Measurements from ENCODE around the gene SEPTIN2.
A peak's percentile ranks its signal among the peaks of the same experiment; 100 is the strongest.

The SEPTIN2 gene

GRCh38 chr2:241270531-241270930, 45.2 kb upstream of the SEPTIN2 start:
- ATAC-seq: no peak
- TF ChIP-seq ZC3H10 (CRISPR knock-in tag; IDR thresholded peaks at IDR 0.05): no peak

DNA sequence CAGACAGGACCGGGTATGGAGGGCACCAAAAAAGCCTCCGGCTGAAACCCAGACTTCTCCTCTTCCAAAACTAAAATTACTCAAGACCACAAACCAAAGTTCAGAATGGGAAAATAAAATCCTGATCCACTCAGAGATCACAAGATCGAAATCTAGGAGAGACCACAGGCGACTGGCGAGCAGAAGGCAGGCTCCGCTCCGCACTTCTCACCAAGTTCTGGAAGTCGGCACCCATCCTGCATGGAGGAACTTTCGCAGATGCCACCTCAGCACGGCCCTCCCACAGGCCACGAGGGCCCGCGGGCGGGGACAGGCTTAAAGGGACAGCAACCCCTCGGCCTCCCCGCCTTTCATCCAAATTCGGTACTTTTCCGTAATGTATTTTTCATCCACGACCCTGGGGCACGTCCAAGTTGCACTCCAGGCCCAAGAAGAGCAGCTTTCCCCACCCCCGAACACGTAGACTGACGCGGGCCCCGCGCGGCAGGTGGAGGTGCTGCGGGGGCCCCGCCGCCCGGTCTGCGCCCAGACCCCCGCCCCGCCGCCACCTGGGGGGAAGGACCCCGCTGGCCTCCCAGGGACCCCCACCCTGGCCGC, 43.9 kb upstream of the SEPTIN2 start:
- peak; percentile 88 for ATAC-seq
- TF ChIP-seq SNAI2 (CRISPR knock-in tag; IDR thresholded peaks at IDR 0.05): no peak
- TF ChIP-seq ISL1 (CRISPR knock-in tag; IDR thresholded peaks at IDR 0.05): no peak
- TF ChIP-seq CREB5 (CRISPR knock-in tag; IDR thresholded peaks at IDR 0.05; ENCODE audit: low read depth): no peak
- no peak for TF ChIP-seq GLIS3 (CRISPR knock-in tag; IDR thresholded peaks at IDR 0.05)
- TF ChIP-seq ZFP30 (CRISPR knock-in tag; IDR thresholded peaks at IDR 0.05): no peak
- TF ChIP-seq ZC3H10 (CRISPR knock-in tag; IDR thresholded peaks at IDR 0.05): no peak
- TF ChIP-seq ZNF565 (CRISPR knock-in tag; conservative IDR thresholded peaks at IDR 0.05; ENCODE audit: low read depth): no peak

- ATAC-seq: peak; percentile 85
- TF ChIP-seq BACH2 (CRISPR knock-in tag; IDR thresholded peaks at IDR 0.05; ENCODE audit: borderline replicate concordance) (no peak), RARB (CRISPR knock-in tag; IDR thresholded peaks at IDR 0.05) (no peak), ZC3H10 (CRISPR knock-in tag; IDR thresholded peaks at IDR 0.05) (no peak), ZNF565 (CRISPR knock-in tag; conservative IDR thresholded peaks at IDR 0.05; ENCODE audit: low read depth) (no peak), ZFP3 (CRISPR knock-in tag; IDR thresholded peaks at IDR 0.05) (no peak), PPARA (CRISPR knock-in tag; IDR thresholded peaks at IDR 0.05; ENCODE audit: borderline replicate concordance) (no peak), TOX (CRISPR knock-in tag; IDR thresholded peaks at IDR 0.05; ENCODE audit: borderline replicate concordance) (no peak), CSDC2 (CRISPR knock-in tag; IDR thresholded peaks at IDR 0.05) (no peak), POU6F1 (CRISPR knock-in tag; IDR thresholded peaks at IDR 0.05; ENCODE audit: borderline replicate concordance, low read depth) (no peak), GLIS3 (CRISPR knock-in tag; IDR thresholded peaks at IDR 0.05) (no peak), ZNF70 (CRISPR knock-in tag; IDR thresholded peaks at IDR 0.05) (no peak), CREB5 (CRISPR knock-in tag; IDR thresholded peaks at IDR 0.05; ENCODE audit: low read depth) (no peak), SNAI2 (CRISPR knock-in tag; IDR thresholded peaks at IDR 0.05) (no peak), ZFP30 (CRISPR knock-in tag; IDR thresholded peaks at IDR 0.05) (no peak), ISL1 (CRISPR knock-in tag; IDR thresholded peaks at IDR 0.05) (no peak), OSR1 (CRISPR knock-in tag; IDR thresholded peaks at IDR 0.05) (no peak)
- TF ChIP-seq, protein P1, sequence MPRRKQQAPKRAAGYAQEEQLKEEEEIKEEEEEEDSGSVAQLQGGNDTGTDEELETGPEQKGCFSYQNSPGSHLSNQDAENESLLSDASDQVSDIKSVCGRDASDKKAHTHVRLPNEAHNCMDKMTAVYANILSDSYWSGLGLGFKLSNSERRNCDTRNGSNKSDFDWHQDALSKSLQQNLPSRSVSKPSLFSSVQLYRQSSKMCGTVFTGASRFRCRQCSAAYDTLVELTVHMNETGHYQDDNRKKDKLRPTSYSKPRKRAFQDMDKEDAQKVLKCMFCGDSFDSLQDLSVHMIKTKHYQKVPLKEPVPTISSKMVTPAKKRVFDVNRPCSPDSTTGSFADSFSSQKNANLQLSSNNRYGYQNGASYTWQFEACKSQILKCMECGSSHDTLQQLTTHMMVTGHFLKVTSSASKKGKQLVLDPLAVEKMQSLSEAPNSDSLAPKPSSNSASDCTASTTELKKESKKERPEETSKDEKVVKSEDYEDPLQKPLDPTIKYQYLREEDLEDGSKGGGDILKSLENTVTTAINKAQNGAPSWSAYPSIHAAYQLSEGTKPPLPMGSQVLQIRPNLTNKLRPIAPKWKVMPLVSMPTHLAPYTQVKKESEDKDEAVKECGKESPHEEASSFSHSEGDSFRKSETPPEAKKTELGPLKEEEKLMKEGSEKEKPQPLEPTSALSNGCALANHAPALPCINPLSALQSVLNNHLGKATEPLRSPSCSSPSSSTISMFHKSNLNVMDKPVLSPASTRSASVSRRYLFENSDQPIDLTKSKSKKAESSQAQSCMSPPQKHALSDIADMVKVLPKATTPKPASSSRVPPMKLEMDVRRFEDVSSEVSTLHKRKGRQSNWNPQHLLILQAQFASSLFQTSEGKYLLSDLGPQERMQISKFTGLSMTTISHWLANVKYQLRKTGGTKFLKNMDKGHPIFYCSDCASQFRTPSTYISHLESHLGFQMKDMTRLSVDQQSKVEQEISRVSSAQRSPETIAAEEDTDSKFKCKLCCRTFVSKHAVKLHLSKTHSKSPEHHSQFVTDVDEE (CRISPR knock-in tag; IDR thresholded peaks at IDR 0.05): no peak
Measured at GRCh38 chr2:241272303-241273209, 43.2 kb upstream of the SEPTIN2 start.

DNA sequence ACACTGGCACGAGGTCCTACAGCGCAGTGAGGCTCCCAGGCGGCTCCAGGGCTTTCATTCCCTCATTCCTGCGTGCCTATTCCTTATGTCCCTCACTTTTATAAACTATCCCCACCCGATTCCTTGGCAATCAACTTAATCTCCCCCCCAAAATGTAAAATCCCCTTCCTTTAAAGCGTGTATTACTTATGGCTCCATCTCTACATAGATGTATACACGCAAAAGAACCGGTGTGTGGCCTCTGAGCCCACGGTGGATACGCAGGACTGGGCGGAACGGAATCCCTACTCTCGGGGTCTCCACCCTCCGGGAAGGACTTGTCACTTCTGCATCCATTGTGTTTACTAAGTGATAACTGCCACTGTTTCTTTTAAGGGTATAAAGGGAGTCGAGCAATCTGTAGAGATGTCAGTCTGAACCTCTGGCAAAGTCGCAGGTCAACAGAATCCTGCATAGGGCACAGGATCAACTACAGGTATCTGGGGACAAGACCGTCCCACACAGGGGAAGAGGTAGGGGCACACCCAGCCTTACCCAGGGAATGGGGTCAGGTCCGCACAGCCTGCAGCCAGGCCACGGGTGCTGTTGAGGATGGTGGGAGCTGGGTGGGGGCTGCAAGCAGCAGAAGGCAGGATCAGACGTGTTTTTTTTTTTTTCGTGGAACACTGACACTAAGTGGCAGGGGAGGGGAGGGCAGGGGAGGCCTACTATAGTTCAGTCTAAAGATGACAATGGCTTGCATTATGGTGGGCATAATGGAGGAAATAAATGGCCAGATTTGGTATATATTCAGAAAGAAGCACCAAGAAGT, 42.3 kb upstream of the SEPTIN2 start:
- peak; percentile 28 for ATAC-seq
- TF ChIP-seq ISL1 (CRISPR knock-in tag; IDR thresholded peaks at IDR 0.05): no peak
- TF ChIP-seq ZNF8 (CRISPR knock-in tag; IDR thresholded peaks at IDR 0.05): no peak
- no peak for TF ChIP-seq BACH2 (CRISPR knock-in tag; IDR thresholded peaks at IDR 0.05; ENCODE audit: borderline replicate concordance)
- TF ChIP-seq ZNF565 (CRISPR knock-in tag; conservative IDR thresholded peaks at IDR 0.05; ENCODE audit: low read depth): no peak
- no peak for TF ChIP-seq ZFP30 (CRISPR knock-in tag; IDR thresholded peaks at IDR 0.05)
- no peak for TF ChIP-seq OSR1 (CRISPR knock-in tag; IDR thresholded peaks at IDR 0.05)
- TF ChIP-seq ZC3H10 (CRISPR knock-in tag; IDR thresholded peaks at IDR 0.05): no peak
- TF ChIP-seq, protein P1 (CRISPR knock-in tag; IDR thresholded peaks at IDR 0.05): no peak
- no peak for TF ChIP-seq GLIS3 (CRISPR knock-in tag; IDR thresholded peaks at IDR 0.05)
- no peak for TF ChIP-seq RARB (CRISPR knock-in tag; IDR thresholded peaks at IDR 0.05)
- TF ChIP-seq SNAI2 (CRISPR knock-in tag; IDR thresholded peaks at IDR 0.05): no peak
- TF ChIP-seq, protein P2, sequence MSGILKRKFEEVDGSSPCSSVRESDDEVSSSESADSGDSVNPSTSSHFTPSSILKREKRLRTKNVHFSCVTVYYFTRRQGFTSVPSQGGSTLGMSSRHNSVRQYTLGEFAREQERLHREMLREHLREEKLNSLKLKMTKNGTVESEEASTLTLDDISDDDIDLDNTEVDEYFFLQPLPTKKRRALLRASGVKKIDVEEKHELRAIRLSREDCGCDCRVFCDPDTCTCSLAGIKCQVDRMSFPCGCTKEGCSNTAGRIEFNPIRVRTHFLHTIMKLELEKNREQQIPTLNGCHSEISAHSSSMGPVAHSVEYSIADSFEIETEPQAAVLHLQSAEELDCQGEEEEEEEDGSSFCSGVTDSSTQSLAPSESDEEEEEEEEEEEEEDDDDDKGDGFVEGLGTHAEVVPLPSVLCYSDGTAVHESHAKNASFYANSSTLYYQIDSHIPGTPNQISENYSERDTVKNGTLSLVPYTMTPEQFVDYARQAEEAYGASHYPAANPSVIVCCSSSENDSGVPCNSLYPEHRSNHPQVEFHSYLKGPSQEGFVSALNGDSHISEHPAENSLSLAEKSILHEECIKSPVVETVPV (CRISPR knock-in tag; IDR thresholded peaks at IDR 0.05): no peak
- TF ChIP-seq ESRRG (CRISPR knock-in tag; IDR thresholded peaks at IDR 0.05): no peak
